Prostate gland (tissue), 2 donors: ENCODE results near the gene ADIG. TPM values are rescaled to one million over a fixed set of nuclear protein-coding genes. Genes with fewer than 3 reads are reported as not detected.

Experiments used
- DNase-seq: peaks from one replicate; pipeline ENCODE4 v3.0.0-alpha.2; 2019; ENCODE audit warnings: low spot score
- H3K27ac ChIP-seq, 2 donors: fragments of 200-600 bp; sonication (generic); 2 replicates each; pipeline ENCODE4 v1.5.1; 2017 to 2019
- H3K27me3 ChIP-seq: fragments of 200-600 bp; sonication (generic); replicated peaks from 2 replicates; pipeline ENCODE4 v1.5.1; 2019; ENCODE audit not compliant: insufficient read depth
- H3K36me3 ChIP-seq, 2 donors: fragments of 200-600 bp; sonication (generic); 1 replicate in 1 of 2; 2 replicates in 1 of 2; pipeline versions ENCODE4 v1.5.1 to v1.8.1; 2017 to 2019
- H3K4me1 ChIP-seq: fragments of 200-600 bp; sonication (generic); replicated peaks from 2 replicates; pipeline ENCODE4 v1.5.1; 2019
- H3K4me3 ChIP-seq, 2 donors: fragments of 200-600 bp; sonication (generic); 2 replicates each; pipeline ENCODE4 v1.5.1; 2017 to 2019
- H3K9me3 ChIP-seq: fragments of 200-600 bp; sonication (generic); 2 replicates; pipeline ENCODE4 v1.5.1; 2017
- POLR2A ChIP-seq: fragments of 450-650 bp; IDR thresholded peaks from one replicate; pipeline ENCODE4 v1.6.1; 2016; ENCODE audit warnings: antibody characterized with exemption, mild to moderate bottlenecking
- POLR2AphosphoS5 ChIP-seq: sonication (generic); formaldehyde crosslinking; IDR thresholded peaks from one replicate; pipeline ENCODE4 v1.6.1; 2017; ENCODE audit warnings: antibody characterized with exemption
- WGBS: methylation state at CpG from one replicate; pipeline ENCODE4 v1.1.5; 2018; 5-methylcytosine and 5-hydroxymethylcytosine counted together
- intact Hi-C: fragments of 100-400 bp; cut with DNase I; formaldehyde crosslinking; loops from one replicate; pipeline ENCODE4 v1.14.2; 2022
- total RNA-seq, 2 donors: library from RNA; depleted of rRNA; stranded (reverse); fragments of >200 nt; gene quantifications; one replicate each; pipeline ENCODE4 v1.1.0, GENCODE V29; 2016
- TF ChIP-seq, protein P1 (sequence below), 4 experiments: fragments of 200-600 bp in 2 of 4; fragments of 450-650 bp in 2 of 4; sonication (generic) in 2 of 4; IDR thresholded peaks; 1 replicate in 3 of 4; 2 replicates in 1 of 4; pipeline ENCODE4 v1.5.1; 2016 to 2019; ENCODE audit warnings: antibody characterized with exemption in 4 of 4, mild to moderate bottlenecking in 2 of 4, moderate library complexity in 2 of 4

Gene ADIG
- total RNA-seq, 2 donors from 2014 or later: not detected

DNA sequence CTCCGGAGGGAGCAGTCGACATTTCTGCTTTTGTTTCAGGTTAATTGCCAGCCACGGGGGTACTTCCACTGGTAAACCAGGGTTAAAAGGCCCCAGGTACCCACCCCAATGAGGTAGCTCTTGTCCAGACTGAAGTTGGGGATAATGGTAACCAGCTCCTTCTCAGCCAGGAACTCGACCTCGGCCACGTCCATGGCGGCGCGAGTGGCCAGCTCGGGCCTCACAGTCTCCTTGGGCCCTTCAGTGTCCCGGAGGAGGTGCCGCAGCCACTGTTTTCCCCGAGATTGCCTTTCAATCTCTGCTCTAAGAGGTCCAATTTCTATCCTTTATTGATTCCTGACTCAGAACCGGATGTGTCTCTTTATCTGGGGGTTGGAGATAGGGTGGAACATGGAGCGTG is 34.3 kb downstream of the ADIG start:
- TF ChIP-seq POLR2AphosphoS5 (no peak), POLR2A (no peak)
- intact Hi-C loops: no loop called here
- Histone ChIP-seq H3K4me1 (no peaks in the 10 kb centered on the region), H3K27me3 (no peaks in the 10 kb centered on the region), H3K4me3 (no peak overlapping the region), H3K27ac (no peak overlapping the region), H3K36me3 (no peaks in the 10 kb centered on the region), H3K9me3 (no peaks in the 10 kb centered on the region)
- no peak for DNase-seq
- WGBS: 90% methylated on average over 15 of the region's 15 CpGs

DNA sequence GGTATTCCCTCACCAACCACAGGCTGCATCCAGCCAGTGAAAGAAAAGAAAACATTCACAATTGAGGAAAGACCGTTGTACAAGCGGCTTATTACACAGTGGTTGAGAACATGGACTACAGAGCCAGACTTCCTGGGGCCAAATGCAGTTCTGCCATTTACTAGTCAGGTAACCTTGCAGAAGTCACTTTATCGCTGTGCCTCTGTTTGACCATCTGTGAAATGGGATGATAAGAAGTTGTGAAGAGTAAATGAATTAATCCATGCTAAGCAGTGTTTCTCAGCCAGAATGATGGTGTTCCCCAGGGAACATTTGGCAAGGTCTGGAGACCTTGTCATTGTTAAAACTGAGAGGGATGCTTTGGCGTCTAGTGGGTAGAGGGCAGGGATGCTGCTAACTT is 35.5 kb downstream of the ADIG start:
- Histone ChIP-seq H3K27ac (no peak overlapping the region), H3K36me3 (no peaks in the 10 kb centered on the region), H3K4me3 (no peak overlapping the region), H3K9me3 (no peaks in the 10 kb centered on the region), H3K4me1 (no peaks in the 10 kb centered on the region), H3K27me3 (no peaks in the 10 kb centered on the region)
- TF ChIP-seq POLR2AphosphoS5 (no peak), POLR2A (no peak)
- TF ChIP-seq, protein P1, sequence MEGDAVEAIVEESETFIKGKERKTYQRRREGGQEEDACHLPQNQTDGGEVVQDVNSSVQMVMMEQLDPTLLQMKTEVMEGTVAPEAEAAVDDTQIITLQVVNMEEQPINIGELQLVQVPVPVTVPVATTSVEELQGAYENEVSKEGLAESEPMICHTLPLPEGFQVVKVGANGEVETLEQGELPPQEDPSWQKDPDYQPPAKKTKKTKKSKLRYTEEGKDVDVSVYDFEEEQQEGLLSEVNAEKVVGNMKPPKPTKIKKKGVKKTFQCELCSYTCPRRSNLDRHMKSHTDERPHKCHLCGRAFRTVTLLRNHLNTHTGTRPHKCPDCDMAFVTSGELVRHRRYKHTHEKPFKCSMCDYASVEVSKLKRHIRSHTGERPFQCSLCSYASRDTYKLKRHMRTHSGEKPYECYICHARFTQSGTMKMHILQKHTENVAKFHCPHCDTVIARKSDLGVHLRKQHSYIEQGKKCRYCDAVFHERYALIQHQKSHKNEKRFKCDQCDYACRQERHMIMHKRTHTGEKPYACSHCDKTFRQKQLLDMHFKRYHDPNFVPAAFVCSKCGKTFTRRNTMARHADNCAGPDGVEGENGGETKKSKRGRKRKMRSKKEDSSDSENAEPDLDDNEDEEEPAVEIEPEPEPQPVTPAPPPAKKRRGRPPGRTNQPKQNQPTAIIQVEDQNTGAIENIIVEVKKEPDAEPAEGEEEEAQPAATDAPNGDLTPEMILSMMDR (IDR thresholded peaks at IDR 0.05): no peak
- WGBS: 92% methylated on average over 4 of the region's 4 CpGs
- DNase-seq: no peak
- intact Hi-C loops: no loop called here

DNA sequence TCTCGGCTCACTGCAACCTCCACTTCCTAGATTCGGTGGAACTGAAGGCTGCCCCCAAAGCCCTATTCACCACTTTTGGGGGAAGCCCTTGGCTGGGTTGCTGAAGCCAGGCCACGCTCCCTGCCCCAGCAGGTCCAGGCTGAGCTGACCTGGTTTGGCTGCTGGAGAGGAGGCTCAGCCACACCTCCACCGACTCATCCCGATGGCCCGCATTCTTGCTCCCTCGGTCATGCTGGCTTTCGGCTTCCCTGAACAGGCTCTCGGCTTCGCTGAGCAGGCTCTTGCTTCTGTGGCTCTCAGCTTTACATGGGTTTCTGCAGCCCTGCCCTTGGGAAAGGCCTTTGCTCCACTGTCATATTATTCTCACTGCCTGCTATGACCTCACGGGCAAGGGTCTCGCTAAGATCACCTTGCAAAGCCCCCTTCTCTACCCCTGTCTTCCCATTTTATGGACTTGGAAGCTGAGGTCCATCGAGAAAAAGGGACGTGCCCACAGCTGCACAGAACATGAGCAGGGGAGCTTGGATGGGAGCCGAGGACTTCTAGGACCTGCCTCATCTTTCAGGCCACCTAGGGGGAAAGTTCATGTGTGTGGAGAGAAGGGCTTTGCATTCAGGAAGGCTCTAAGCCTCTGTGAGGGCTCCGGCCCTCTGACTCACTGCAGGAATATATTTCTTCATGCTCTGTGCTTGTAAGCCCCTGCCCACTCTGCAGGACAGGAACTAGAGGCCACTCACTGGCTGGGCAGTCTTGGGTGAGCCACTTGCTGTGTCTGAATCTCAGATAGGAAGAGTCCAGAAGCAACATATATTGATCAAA is 36.2 kb downstream of the ADIG start:
- Histone ChIP-seq H3K36me3 (no peaks in the 10 kb centered on the region), H3K4me3 (no peak overlapping the region), H3K27me3 (no peaks in the 10 kb centered on the region), H3K27ac (no peak overlapping the region), H3K4me1 (no peaks in the 10 kb centered on the region), H3K9me3 (no peaks in the 10 kb centered on the region)
- intact Hi-C loops: no loop called here
- TF ChIP-seq POLR2AphosphoS5: no peak
- WGBS: 77% methylated on average over 16 of the region's 16 CpGs
- DNase-seq: no peak

GRCh38 chr20:38617830-38618196 is 36.8 kb downstream of the ADIG start:
- Histone ChIP-seq H3K4me1 (no peaks in the 10 kb centered on the region), H3K27ac (no peak overlapping the region), H3K9me3 (no peaks in the 10 kb centered on the region), H3K4me3 (no peak overlapping the region), H3K27me3 (no peaks in the 10 kb centered on the region), H3K36me3 (no peaks in the 10 kb centered on the region)
- WGBS: 87% methylated on average over 4 of the region's 4 CpGs
- TF ChIP-seq POLR2AphosphoS5 (no peak), POLR2A (no peak)
- TF ChIP-seq, protein P1 (IDR thresholded peaks at IDR 0.05): no peak
- DNase-seq: no peak
- intact Hi-C loops: no loop called here

DNA sequence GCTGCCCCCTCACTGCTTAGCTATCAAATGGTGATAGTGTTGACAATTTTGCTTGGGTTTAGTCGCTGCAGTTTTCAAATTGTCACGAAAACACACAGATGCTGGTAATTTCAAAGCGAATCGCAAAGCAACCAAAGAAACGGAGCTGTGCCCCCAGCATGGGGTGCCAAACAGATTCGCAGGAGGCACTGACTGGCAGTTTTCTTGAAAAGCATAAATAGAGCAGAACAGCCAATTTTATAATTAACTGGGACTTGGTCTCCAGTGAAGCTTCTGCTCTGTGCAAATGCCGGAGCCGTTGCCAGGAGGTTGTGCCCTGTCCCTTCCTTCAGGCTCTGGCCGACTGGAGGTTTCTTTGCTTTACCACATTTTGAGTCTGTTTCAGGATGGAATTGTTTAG is 39.4 kb downstream of the ADIG start:
- Histone ChIP-seq H3K36me3 (no peaks in the 10 kb centered on the region), H3K4me3 (no peak overlapping the region), H3K4me1 (no peaks in the 10 kb centered on the region), H3K9me3 (no peaks in the 10 kb centered on the region), H3K27ac (no peak overlapping the region), H3K27me3 (no peaks in the 10 kb centered on the region)
- WGBS: 70% methylated on average over 9 of the region's 9 CpGs
- DNase-seq: no peak
- intact Hi-C loops: no loop called here
- TF ChIP-seq POLR2AphosphoS5: no peak
- TF ChIP-seq POLR2A: no peak
- TF ChIP-seq, protein P1 (IDR thresholded peaks at IDR 0.05): no peak

- Histone ChIP-seq H3K4me1 (no peaks in the 10 kb centered on the region), H3K36me3 (no peaks in the 10 kb centered on the region), H3K27me3 (no peaks in the 10 kb centered on the region), H3K27ac (no peak overlapping the region), H3K9me3 (no peaks in the 10 kb centered on the region), H3K4me3 (no peak overlapping the region)
- TF ChIP-seq POLR2AphosphoS5 (no peak), POLR2A (no peak)
- TF ChIP-seq, protein P1 (IDR thresholded peaks at IDR 0.05): no peak
- no peak for DNase-seq
- 77% methylated on average over 4 of the region's 4 CpGs for WGBS
- intact Hi-C loops: no loop called here
These were observed 42.1 kb downstream of the ADIG start for GRCh38 chr20:38623061-38623460.
